Measurements from ENCODE around the gene LCN1. TPM values are rescaled to one million over a fixed set of nuclear protein-coding genes. Genes with fewer than 3 reads are reported as not detected.

Gene LCN1
- polyA plus RNA-seq, 1 donor (not counting 4 experiments of a cell fraction or from before 2014, with no cell fraction given) = not detected

DNA sequence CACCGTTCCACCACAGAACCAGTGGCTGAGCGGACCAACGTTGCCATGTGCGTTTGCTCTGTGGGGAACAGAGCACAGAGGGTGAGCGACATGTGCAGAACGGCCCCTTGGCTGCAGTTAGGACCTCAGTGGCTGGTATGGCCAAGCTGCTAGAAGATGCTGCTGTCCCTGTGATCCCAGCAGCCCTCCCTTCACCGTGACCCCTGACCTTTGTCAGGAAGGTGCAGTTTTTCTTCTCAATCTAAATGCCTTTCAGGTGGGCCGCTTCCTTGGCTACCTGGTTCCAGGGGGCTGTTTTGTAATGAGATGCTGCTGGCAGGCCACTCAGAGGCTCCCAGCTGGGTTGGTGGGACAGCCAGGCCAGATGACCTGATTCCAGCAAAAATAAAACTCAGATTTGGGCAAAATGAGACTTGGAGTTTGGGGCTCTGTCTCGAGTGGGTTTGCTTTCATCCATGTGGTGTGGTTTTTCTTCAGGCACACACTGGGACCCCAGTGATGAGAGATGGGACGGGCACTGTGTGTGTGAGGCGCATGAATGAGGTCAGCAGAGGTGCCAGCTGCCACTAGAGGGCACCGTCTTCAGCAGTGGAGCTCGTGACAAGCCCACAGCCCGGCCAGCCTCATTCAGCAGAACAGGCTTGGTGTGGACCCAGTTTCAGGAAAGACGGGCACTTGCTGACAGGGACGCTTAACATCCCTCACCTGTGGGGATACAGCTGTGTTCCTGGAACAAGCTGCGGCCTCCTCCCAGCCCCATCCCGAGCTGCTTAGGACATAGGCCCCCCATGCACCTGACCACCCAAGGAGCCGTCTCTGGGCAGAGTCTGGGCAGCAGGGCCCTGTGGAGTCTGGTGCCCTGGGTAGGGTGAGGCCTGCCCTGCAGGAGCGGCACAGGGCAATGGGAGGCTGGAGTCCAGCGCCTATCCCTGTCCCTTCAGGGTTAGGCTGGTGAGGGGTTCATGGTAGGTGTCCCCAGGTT, 16.7 kb upstream of the LCN1 start:
- Histone ChIP-seq H3K27ac (ENCODE audit: control insufficient read depth, insufficient read depth, low read length) (no peak overlapping the region), H3K9me3 (ENCODE audit: control insufficient read depth, low read depth, low read length) (no peaks in the 10 kb centered on the region), H3K4me3 (ENCODE audit: control insufficient read depth in 2 of 3, extremely low read depth in 1 of 3, insufficient read depth in 2 of 3, low read depth in 1 of 3, low read length in 3 of 3) (no peak overlapping the region), H3K36me3 (ENCODE audit: control insufficient read depth in 2 of 2, extremely low read depth in 1 of 2, insufficient read depth in 2 of 2, low read length in 2 of 2) (peaks cover 21 to 24% of the 10 kb centered on the region in 2 experiments), H2AFZ (ENCODE audit: control insufficient read depth, low read length) (no peak overlapping the region), H3K27me3 (ENCODE audit: control insufficient read depth, extremely low read depth, insufficient read depth, low read length) (no peaks in the 10 kb centered on the region), H3K9ac (ENCODE audit: control insufficient read depth, extremely low read depth, insufficient read depth, low read length) (no peak overlapping the region), H4K20me1 (ENCODE audit: control insufficient read depth, extremely low read depth, insufficient read depth, low read length) (peaks cover 5% of the 10 kb centered on the region), H3K9me1 (ENCODE audit: control insufficient read depth, extremely low read depth, insufficient read depth, low read length) (no peaks in the 10 kb centered on the region), H3K4me1 (ENCODE audit: control insufficient read depth, extremely low read depth, insufficient read depth, low read length) (peaks cover 14% of the 10 kb centered on the region), H3K4me2 (ENCODE audit: control insufficient read depth, extremely low read depth, insufficient read depth, low read depth, low read length) (no peak overlapping the region), H3K79me2 (ENCODE audit: control insufficient read depth, insufficient read depth, low read length) (peaks cover 31% of the 10 kb centered on the region)
- DNase-seq (ENCODE audit: low read depth, low spot score) = no peak
- TF ChIP-seq EZH2 (IDR thresholded peaks at IDR 0.05; ENCODE audit: low read length) = no peak
- TF ChIP-seq, protein P1, sequence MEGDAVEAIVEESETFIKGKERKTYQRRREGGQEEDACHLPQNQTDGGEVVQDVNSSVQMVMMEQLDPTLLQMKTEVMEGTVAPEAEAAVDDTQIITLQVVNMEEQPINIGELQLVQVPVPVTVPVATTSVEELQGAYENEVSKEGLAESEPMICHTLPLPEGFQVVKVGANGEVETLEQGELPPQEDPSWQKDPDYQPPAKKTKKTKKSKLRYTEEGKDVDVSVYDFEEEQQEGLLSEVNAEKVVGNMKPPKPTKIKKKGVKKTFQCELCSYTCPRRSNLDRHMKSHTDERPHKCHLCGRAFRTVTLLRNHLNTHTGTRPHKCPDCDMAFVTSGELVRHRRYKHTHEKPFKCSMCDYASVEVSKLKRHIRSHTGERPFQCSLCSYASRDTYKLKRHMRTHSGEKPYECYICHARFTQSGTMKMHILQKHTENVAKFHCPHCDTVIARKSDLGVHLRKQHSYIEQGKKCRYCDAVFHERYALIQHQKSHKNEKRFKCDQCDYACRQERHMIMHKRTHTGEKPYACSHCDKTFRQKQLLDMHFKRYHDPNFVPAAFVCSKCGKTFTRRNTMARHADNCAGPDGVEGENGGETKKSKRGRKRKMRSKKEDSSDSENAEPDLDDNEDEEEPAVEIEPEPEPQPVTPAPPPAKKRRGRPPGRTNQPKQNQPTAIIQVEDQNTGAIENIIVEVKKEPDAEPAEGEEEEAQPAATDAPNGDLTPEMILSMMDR (optimal IDR thresholded peaks at IDR 0.05 in 1 of 3, IDR thresholded peaks at IDR 0.05 in 1 of 3, conservative IDR thresholded peaks at IDR 0.05 in 1 of 3; ENCODE audit: extremely low read depth in 1 of 3, insufficient read depth in 2 of 3, low read length in 3 of 3) = peak; percentile 81 to 98 (median 89)
- dilution Hi-C loops (cut with MboI; ENCODE audit: extremely low pct_ligation_motif_present, low sequenced_read_pairs) = no loop called here
- FAIRE-seq = no peak

DNA sequence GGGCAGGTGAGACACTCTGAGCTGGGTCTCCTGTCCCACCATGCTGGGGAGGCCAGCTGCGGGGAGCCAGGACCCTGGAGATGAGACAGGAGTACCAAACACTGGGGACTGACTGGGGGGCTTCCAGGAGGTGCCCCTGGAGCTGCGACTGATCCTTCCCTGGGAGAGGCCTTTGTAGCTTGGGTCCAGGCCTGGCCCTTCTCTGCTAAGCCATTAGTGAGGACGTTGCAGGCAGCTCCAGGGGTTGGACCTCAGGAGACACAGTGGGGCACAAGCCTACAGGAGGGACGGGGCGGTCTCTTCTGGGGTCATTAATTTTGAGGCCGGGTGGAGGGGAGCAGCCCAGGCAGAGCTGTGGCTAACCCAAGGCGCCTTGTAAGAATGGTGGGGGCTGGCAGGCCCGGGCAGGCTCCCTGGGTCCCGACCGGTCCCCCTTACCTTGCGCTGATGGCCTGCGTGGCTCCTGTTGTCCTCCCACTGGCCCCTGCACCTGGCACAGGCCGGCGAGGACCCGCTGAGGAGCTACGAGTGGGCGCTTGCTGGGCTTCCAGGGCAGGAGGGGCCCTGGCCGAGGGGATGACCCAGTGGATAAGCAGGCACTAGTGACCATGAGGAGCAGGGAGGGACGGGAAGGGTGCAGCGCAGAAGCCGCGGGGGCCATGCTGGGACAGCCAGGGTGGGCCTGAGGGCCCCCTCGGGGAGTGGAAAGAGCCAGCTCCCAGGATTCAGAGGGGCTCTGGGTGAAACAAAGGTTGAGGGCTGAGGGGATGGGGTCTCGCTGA, 15.6 kb upstream of the LCN1 start:
- Histone ChIP-seq H3K4me2 (ENCODE audit: control insufficient read depth, extremely low read depth, insufficient read depth, low read depth, low read length) (no peak overlapping the region), H4K20me1 (ENCODE audit: control insufficient read depth, extremely low read depth, insufficient read depth, low read length) (peaks cover 5% of the 10 kb centered on the region), H3K9me3 (ENCODE audit: control insufficient read depth, low read depth, low read length) (no peaks in the 10 kb centered on the region), H3K27ac (ENCODE audit: control insufficient read depth, insufficient read depth, low read length) (no peak overlapping the region), H3K4me1 (ENCODE audit: control insufficient read depth, extremely low read depth, insufficient read depth, low read length) (peaks cover 8% of the 10 kb centered on the region), H3K27me3 (ENCODE audit: control insufficient read depth, extremely low read depth, insufficient read depth, low read length) (no peaks in the 10 kb centered on the region), H3K36me3 (ENCODE audit: control insufficient read depth in 2 of 2, extremely low read depth in 1 of 2, insufficient read depth in 2 of 2, low read length in 2 of 2) (peaks cover 21 to 24% of the 10 kb centered on the region in 2 experiments), H3K9ac (ENCODE audit: control insufficient read depth, extremely low read depth, insufficient read depth, low read length) (no peak overlapping the region), H3K79me2 (ENCODE audit: control insufficient read depth, insufficient read depth, low read length) (peaks cover 30% of the 10 kb centered on the region), H2AFZ (ENCODE audit: control insufficient read depth, low read length) (no peak overlapping the region), H3K4me3 (ENCODE audit: control insufficient read depth in 2 of 3, extremely low read depth in 1 of 3, insufficient read depth in 2 of 3, low read depth in 1 of 3, low read length in 3 of 3) (no peak overlapping the region), H3K9me1 (ENCODE audit: control insufficient read depth, extremely low read depth, insufficient read depth, low read length) (no peaks in the 10 kb centered on the region)
- DNase-seq (ENCODE audit: low read depth, low spot score) = no peak
- FAIRE-seq = no peak
- TF ChIP-seq, protein P1 (optimal IDR thresholded peaks at IDR 0.05 in 1 of 3, IDR thresholded peaks at IDR 0.05 in 1 of 3, conservative IDR thresholded peaks at IDR 0.05 in 1 of 3; ENCODE audit: extremely low read depth in 1 of 3, insufficient read depth in 2 of 3, low read length in 3 of 3) = no peak
- no peak for TF ChIP-seq EZH2 (IDR thresholded peaks at IDR 0.05; ENCODE audit: low read length)
- dilution Hi-C loops (cut with MboI; ENCODE audit: extremely low pct_ligation_motif_present, low sequenced_read_pairs) = no loop called here
